ENCODE results near the gene ATP5ME.

DNA sequence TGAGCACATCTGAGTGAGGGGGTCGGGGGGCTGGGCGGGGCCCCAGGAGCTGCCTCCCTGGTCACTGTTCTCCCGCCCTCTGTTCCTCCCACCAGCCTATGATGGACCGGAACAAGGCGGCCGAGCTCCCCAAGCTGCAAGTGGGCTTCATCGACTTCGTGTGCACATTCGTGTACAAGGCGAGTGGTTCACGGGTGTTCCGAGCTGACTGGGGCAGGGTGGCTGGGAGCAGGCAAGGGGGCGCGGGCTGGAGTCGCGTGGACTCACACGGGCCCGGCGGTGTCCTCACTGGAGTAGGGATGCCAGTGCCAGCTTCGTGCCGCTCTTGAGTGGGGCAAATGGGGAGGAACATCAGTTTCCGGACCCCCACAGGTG, 7.7 kb downstream of the ATP5ME start:
- TF ChIP-seq, protein P1, sequence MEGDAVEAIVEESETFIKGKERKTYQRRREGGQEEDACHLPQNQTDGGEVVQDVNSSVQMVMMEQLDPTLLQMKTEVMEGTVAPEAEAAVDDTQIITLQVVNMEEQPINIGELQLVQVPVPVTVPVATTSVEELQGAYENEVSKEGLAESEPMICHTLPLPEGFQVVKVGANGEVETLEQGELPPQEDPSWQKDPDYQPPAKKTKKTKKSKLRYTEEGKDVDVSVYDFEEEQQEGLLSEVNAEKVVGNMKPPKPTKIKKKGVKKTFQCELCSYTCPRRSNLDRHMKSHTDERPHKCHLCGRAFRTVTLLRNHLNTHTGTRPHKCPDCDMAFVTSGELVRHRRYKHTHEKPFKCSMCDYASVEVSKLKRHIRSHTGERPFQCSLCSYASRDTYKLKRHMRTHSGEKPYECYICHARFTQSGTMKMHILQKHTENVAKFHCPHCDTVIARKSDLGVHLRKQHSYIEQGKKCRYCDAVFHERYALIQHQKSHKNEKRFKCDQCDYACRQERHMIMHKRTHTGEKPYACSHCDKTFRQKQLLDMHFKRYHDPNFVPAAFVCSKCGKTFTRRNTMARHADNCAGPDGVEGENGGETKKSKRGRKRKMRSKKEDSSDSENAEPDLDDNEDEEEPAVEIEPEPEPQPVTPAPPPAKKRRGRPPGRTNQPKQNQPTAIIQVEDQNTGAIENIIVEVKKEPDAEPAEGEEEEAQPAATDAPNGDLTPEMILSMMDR (IDR thresholded peaks at IDR 0.05; ENCODE audit: insufficient read depth, low read length): no peak
- no peak for TF ChIP-seq GABPA (IDR thresholded peaks at IDR 0.05; ENCODE audit: low read depth)
